B cell (primary cell): ENCODE measurements around the gene WDR5B.

Experiments used
- EZH2 ChIP-seq: IDR thresholded peaks from 2 replicates; pipeline ENCODE4 v1.6.1; 2012; ENCODE audit warnings: borderline replicate concordance, low read depth, mild to moderate bottlenecking, moderate library complexity, low read length; ENCODE audit not compliant: insufficient read depth, poor library complexity, severe bottlenecking
- TF ChIP-seq, protein P1 (sequence below): fragments of 200-600 bp; IDR thresholded peaks from one replicate; pipeline ENCODE4 v1.8.0; 2022; ENCODE audit warnings: antibody characterized with exemption, mild to moderate bottlenecking

DNA sequence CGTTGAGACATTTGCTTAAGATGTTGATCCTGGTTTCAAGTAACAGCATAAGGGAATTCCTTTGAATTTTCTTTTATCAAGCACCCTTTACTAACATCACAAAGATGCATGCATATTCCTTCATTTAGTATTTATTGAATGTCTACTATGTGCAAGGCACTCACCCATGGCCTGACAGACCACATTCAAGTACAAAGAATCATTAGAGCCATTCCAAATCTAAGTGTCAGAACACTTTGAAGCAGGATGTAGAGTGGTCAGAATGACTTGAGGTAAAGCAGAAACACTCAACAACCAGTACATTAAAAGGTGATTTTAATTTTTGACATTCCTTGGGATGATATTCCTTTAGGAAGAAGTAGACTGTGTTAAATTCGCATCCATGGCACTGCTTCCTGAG lies 6.0 kb upstream of the WDR5B start:
- TF ChIP-seq, protein P1, sequence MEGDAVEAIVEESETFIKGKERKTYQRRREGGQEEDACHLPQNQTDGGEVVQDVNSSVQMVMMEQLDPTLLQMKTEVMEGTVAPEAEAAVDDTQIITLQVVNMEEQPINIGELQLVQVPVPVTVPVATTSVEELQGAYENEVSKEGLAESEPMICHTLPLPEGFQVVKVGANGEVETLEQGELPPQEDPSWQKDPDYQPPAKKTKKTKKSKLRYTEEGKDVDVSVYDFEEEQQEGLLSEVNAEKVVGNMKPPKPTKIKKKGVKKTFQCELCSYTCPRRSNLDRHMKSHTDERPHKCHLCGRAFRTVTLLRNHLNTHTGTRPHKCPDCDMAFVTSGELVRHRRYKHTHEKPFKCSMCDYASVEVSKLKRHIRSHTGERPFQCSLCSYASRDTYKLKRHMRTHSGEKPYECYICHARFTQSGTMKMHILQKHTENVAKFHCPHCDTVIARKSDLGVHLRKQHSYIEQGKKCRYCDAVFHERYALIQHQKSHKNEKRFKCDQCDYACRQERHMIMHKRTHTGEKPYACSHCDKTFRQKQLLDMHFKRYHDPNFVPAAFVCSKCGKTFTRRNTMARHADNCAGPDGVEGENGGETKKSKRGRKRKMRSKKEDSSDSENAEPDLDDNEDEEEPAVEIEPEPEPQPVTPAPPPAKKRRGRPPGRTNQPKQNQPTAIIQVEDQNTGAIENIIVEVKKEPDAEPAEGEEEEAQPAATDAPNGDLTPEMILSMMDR, result no peak
- no peak for TF ChIP-seq EZH2
